ENCODE measurements around the gene GIPC3.

The GIPC3 gene

DNA sequence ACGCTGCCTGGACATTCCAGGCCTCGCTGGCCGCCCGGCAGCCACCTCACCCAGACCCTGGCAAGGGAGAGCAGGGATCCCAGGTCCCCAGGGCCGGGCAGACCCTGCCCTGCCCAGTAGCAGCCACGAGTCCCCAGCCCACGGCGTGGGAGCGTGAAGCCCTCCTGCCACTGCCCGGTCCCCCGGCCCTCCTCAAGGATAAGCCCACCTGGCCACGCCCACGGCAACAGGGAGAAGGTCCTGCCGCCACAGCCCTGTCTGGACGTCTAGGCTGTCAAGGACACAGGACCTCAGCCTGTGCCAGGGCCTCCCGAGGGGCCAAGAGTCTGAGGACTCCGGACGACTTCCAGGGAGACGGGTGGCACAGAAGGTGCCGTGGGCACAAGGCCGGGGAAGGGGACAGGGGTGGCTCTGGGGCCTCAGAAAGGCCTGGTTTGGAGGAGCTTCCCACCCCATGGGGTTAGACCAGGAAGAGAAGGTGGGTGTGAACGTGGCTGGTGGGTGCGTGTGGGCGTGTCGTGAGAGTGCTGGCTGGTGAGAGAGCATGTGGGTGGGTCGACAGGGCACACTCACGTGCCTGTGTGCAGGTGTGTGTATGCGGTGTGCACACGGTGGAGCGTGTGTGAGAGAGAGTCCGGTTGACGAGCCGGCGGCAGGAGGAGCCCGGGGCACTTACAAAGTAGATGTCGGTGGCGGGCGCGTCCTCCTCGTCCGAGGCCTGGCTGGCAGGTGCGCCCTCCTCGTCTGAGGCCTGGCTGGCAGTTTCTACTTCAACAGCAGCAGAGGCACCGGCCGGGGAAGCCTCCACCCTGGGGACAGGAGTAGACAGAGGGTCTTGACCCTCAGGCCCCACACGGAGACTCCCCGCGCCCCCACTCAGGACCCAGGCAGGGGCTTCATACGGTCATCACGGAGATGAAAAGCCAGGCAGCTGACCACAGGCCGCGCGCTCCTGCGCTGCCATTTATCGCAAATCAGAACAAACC is 53.2 kb downstream of the GIPC3 start:
- no peak for DNase-seq

DNA sequence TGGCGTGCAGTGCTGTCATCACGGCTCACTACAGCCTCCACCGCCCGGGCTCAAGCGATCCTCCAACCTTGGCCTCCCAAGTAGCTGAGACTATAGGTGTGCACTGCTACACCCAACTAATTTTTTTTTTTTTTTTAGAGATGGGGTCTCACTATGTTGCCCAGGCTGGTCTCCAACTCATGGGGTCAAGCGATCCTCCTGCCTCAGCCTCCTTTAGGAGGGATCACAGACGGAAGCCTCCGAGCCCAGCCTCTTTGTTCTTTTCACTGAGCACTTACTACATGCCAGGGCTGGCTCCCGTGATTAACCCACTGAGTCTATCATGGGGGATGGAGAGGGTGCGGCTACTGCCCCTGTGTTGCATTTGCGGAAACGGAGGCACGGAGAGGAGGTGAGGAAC is 54.2 kb downstream of the GIPC3 start:
- no peak for DNase-seq

DNA sequence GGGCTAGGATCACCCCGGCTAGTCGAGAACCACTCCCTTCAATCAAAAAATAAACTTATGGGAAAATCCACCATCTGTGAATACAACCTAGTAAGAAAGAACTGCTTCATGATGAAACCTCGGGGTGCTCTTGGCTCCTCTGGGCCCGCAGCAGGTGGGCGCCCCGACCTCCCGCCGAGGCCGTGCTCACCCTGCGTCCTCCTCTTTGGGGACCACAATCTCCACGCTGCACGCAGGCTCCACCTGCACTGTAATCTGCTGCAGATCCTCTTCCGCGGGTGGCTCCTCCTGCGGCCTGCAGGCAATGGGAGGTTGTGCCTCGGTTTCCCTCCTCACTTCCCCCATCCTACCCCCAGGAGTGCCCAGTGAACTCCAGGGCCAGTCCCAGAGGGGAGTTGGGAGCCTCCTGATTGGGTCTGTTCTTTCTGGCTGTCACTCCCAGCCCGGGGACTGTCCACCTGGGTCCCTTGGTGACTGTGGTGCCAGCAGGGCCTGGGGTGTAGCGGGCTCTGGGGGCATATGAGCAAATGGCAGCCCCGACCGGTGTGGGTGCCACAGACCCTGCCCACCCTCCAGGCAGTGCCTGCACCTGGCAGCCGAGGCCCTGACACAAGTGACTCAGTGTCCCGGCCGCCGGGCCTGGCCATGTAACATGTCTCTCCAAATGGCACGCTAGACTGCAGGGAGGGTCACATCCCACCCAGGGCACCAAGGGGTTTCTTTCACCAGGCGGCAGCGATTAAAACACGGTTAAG is 56.4 kb downstream of the GIPC3 start:
- DNase-seq = no peak

DNA sequence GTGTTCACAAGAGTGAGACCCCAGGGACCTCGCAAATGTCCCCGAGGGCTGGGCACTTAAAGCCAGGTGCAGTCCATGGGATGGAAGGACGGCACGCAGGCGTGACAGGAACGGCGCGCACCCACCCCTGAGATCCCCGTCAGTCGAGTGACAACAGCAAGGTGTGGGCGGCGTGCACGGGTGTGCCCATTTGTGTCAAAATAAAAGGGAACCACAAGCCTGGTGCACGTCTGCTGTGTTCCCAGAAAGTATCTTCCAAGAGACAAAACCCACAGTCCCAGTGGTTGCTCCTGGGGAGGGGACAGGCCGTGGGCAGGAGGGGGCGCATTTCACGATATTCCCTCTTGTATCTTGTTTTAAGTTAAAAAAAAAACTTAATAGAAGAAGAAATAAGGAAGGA is 57.0 kb downstream of the GIPC3 start:
- DNase-seq = no peak
